Epithelial cell of esophagus (primary cell): ENCODE measurements around the gene CCDC33.

Experiments used
- DNase-seq: peaks from one replicate; pipeline ENCODE4 v3.0.0; 2010; ENCODE audit warnings: low read depth
- H3K4me3 ChIP-seq: 2 replicates; pipeline ENCODE4 v1.5.1; 2011; ENCODE audit warnings: mild to moderate bottlenecking, low read length, control low read depth
- TF ChIP-seq, protein P1 (sequence below): IDR thresholded peaks from 2 replicates; pipeline ENCODE4 v1.5.1; 2011; ENCODE audit warnings: low read depth, mild to moderate bottlenecking, low read length, control low read depth, inconsistent platforms; ENCODE audit not compliant: insufficient read depth; ENCODE audit errors: missing control alignments

The CCDC33 gene

DNA sequence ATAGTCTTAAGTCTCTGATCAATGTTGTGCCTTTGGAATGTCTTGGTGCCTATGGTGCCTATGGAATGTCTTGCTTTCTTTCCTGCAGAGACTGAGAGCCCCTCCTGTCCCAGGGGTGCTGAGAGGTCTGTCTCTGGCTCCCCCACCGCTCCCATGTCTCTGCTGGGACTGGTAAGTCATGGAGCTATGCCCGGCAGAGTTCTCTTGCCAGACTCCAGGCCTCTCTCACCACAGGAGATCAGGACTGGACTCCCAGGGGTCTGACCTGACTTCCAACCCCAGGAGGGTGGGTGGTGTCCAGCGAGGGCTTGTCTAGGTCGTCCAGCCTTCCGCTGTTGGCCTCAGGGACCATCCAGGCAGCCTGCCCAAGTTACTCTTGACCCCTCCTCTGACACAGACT lies 145.4 kb downstream of the CCDC33 start:
- no peak for DNase-seq
- H3K4me3 ChIP-seq: no peak overlapping the region
- TF ChIP-seq, protein P1, sequence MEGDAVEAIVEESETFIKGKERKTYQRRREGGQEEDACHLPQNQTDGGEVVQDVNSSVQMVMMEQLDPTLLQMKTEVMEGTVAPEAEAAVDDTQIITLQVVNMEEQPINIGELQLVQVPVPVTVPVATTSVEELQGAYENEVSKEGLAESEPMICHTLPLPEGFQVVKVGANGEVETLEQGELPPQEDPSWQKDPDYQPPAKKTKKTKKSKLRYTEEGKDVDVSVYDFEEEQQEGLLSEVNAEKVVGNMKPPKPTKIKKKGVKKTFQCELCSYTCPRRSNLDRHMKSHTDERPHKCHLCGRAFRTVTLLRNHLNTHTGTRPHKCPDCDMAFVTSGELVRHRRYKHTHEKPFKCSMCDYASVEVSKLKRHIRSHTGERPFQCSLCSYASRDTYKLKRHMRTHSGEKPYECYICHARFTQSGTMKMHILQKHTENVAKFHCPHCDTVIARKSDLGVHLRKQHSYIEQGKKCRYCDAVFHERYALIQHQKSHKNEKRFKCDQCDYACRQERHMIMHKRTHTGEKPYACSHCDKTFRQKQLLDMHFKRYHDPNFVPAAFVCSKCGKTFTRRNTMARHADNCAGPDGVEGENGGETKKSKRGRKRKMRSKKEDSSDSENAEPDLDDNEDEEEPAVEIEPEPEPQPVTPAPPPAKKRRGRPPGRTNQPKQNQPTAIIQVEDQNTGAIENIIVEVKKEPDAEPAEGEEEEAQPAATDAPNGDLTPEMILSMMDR: no peak

DNA sequence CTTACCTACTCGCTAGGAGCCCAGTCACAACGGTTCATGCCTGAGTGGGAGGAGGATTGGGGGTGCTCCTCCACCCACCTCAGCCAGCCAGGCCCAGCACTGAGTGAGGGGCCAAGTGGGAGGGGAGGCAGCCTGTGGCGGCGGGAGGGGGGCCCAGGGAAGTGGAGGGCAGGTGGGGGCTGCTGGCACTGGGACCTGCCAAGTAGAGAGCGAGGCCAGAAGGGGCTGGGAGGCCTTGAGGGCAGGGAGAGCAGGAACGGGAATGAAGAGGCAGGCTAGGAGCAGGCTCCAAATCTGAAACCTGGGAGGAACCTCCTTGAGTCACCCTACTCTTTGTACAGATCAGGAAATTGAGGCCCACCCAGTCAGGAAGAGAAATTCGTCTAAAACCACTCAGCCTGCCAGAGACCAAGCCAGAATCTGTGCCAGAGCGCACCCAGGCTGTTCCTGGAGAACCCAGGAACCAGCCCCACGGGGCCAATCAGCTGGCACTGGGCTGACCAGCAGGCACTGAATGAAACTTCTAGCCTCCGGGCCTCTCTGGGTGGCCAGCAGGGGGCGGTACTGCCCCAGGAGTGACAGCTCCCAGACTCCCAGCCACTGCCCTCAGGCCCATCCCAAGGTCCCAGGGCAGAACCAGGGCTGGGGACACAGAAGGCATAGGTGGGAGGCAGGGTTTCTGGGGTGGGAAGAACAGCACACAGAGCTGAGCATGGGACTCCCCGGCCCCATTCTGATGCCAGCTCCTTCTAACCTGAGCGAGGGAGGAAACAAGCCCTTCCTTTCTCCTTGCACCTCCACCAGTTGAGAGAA lies 146.1 kb downstream of the CCDC33 start:
- TF ChIP-seq, protein P1: peak; percentile 95
- DNase-seq: peak; percentile 86
- no peak overlapping the region for H3K4me3 ChIP-seq

DNA sequence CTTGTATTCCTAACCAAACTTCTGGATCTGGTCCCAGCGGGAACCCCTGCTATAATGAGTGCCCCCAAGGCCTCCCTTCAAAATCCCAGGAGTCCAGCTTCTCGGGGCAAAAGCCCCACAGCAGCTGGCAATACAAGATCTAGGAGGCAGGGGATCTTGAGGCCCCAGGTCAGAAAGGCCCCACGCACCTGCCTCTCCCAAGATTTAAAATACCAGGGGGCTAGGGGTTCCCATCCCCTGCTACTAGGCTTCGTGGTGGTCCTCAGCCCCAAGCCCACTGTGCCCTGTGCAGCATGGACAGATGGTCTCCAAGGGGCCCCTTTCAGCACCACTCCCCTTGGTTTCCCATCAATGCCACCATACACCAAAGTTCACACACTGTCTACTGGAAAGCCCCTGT lies 147.2 kb downstream of the CCDC33 start:
- H3K4me3 ChIP-seq: no peak overlapping the region
- TF ChIP-seq, protein P1: no peak
- DNase-seq: no peak

DNA sequence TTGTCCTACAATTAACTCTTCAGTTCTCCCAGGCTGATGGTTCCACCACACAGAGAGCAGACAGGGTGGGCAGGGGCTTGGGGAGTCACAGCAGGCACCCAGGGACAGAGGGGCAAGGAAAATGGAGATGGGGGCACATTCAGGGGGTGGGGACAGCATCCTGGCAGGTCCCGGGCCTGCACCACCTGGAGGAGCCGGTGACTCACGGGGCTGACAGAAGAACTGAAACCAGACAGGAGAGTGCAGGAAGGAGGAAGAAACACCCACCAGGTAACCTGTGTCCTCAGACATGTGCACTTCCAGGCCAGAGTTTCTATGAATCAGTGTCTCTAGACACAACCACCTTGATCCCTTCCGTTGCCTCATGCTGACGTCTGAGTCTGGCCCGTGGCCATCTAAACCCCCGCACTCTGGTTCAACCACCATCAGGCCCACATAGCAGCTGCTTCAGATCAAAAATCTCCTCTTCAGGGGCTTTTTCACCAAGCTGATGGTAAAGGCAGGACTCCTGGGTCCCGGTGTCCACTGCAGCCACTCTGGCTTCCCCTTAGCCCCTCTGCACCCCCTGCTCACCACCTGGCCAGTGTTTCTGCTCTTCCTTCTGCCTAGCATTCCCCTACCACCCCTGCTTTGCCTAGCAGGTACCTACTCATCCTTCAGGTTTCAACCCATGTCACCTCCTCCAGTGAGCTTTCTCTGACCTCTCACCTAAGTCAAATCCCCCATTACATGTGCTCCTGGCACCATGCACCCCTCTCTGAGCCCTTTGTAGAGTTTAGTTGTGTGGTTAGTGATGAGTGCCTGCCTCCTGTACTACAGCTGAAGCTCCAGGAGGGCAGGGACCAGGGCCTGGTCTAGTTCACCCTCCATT lies 147.8 kb downstream of the CCDC33 start:
- no peak overlapping the region for H3K4me3 ChIP-seq
- peak; percentile 98 for DNase-seq
- TF ChIP-seq, protein P1: no peak

DNA sequence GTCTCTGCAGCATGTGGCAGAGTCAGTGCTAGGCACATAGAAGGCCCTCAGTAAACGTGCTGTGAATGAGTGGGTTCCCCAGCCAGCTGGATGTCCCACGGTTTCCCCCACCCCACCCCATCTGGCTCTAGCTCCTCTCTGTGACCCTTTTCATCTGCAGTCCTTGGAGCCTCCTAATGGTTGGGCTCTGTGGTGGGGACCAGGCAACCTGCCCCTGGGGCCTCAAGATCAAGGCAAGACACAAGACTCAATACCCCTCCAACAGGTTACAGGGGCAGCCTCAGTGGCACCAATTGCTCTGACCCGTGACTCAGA lies 148.4 kb downstream of the CCDC33 start:
- DNase-seq: no peak
- H3K4me3 ChIP-seq: no peak overlapping the region
- TF ChIP-seq, protein P1: no peak

DNA sequence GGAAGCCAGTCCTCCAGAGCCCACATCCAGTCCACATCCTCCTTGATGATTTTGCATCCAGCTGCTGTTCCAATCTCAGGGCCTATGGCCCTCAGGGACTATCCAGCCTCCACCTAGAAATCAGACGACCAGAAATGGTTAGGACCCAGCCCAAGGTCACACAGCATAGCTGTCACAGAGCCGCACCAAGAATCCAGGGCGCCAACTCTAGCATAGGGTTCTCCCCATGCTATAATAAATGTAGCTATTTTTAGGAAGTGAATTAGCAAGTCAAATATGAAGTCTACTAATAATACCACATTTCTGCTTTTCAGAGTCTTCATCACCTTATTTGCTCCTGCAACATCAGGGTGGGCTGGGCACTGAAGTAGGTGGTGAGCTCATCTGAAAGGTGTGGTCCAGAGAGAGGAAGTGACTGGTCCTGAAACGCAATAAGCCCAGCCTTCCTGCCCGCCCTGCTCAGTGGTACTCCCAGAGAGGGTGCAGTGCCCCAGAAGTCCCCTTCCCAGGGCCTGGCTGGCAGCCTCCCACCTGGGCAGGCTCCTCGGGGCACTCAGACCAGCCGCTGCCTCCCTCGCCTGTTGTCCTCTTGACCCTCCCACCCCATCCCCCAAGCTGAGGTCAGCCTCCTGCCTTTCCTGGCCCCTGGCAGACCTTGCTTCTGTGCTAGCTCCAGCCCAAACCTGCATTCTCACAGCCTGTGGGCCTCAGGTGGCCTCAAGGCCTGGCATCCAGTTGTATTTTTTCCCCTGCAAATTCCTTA lies 148.9 kb downstream of the CCDC33 start:
- TF ChIP-seq, protein P1: no peak
- DNase-seq: peak; percentile 98
- no peak overlapping the region for H3K4me3 ChIP-seq
